Nephron progenitor cell (in vitro differentiated cells): ENCODE measurements around the gene DOC2B.

Experiments
- DNase-seq: peaks from one replicate; pipeline ENCODE4 v3.0.0; 2021
- H3K27ac Mint-ChIP-seq: 2 replicates; pipeline ENCODE4 v1.8.0; 2021; ENCODE audit warnings: mild to moderate bottlenecking, moderate library complexity, mixed read lengths
- H3K27me3 Mint-ChIP-seq: 2 replicates; pipeline ENCODE4 v1.8.0; 2021; ENCODE audit warnings: mild to moderate bottlenecking, low read depth, mixed read lengths; ENCODE audit not compliant: poor library complexity
- H3K36me3 Mint-ChIP-seq: 2 replicates; pipeline ENCODE4 v1.8.0; 2021; ENCODE audit warnings: low read depth, mixed read lengths
- H3K4me1 Mint-ChIP-seq: 2 replicates; pipeline ENCODE4 v1.8.0; 2021; ENCODE audit warnings: mixed read lengths
- H3K4me3 Mint-ChIP-seq: 2 replicates; pipeline ENCODE4 v1.8.0; 2021; ENCODE audit warnings: mild to moderate bottlenecking, moderate library complexity, mixed read lengths
- H3K9me3 Mint-ChIP-seq: 2 replicates; pipeline ENCODE4 v1.8.0; 2021; ENCODE audit warnings: mild to moderate bottlenecking, moderate library complexity, mixed read lengths
- CTCF ChIP-seq: fragments of 200-600 bp; sonication (generic); IDR thresholded peaks from 2 replicates; pipeline ENCODE4 v1.5.0; 2021; ENCODE audit warnings: antibody characterized with exemption

DOC2B gene

GRCh38 chr17:147796-148740 lies 33.4 kb downstream of the DOC2B start:
- Mint-ChIP-seq H3K4me3 (no peak overlapping the region), H3K4me1 (no peaks in the 10 kb centered on the region), H3K36me3 (no peaks in the 10 kb centered on the region), H3K27me3 (peaks cover 11% of the 10 kb centered on the region), H3K9me3 (no peaks in the 10 kb centered on the region), H3K27ac (peak overlapping the region; percentile 75)
- no peak for TF ChIP-seq CTCF
- no peak for DNase-seq

GRCh38 chr17:146983-147761 lies 34.3 kb downstream of the DOC2B start:
- H3K4me1 Mint-ChIP-seq: no peaks in the 10 kb centered on the region
- DNase-seq: no peak
- no peak overlapping the region for H3K4me3 Mint-ChIP-seq
- H3K36me3 Mint-ChIP-seq: no peaks in the 10 kb centered on the region
- no peak overlapping the region for H3K27ac Mint-ChIP-seq
- no peaks in the 10 kb centered on the region for H3K9me3 Mint-ChIP-seq
- peaks cover 11% of the 10 kb centered on the region for H3K27me3 Mint-ChIP-seq
- no peak for TF ChIP-seq CTCF

GRCh38 chr17:146546-146945 lies 34.9 kb downstream of the DOC2B start:
- H3K27ac Mint-ChIP-seq: peak overlapping the region; percentile 39
- DNase-seq: no peak

GRCh38 chr17:145671-146541 lies 35.5 kb downstream of the DOC2B start:
- Mint-ChIP-seq H3K4me1 (no peaks in the 10 kb centered on the region), H3K27me3 (peaks cover 11% of the 10 kb centered on the region), H3K4me3 (no peak overlapping the region), H3K9me3 (no peaks in the 10 kb centered on the region), H3K36me3 (no peaks in the 10 kb centered on the region), H3K27ac (peak overlapping the region; percentile 54)
- no peak for DNase-seq
- TF ChIP-seq CTCF: no peak

More at GRCh38 chr17:146546-146945, 34.9 kb downstream of the DOC2B start:
- Mint-ChIP-seq H3K4me3 (no peak overlapping the region), H3K27me3 (peaks cover 11% of the 10 kb centered on the region), H3K4me1 (no peaks in the 10 kb centered on the region), H3K36me3 (no peaks in the 10 kb centered on the region), H3K9me3 (no peaks in the 10 kb centered on the region)
- TF ChIP-seq CTCF: no peak

GRCh38 chr17:144936-145670 lies 36.3 kb downstream of the DOC2B start:
- Mint-ChIP-seq H3K9me3 (no peaks in the 10 kb centered on the region), H3K36me3 (no peaks in the 10 kb centered on the region), H3K4me1 (no peaks in the 10 kb centered on the region), H3K4me3 (no peak overlapping the region), H3K27ac (no peak overlapping the region), H3K27me3 (peaks cover 11% of the 10 kb centered on the region)
- DNase-seq: no peak
- TF ChIP-seq CTCF: no peak
